SK-N-MC (cell line): ENCODE results near the gene LRRC61.
"Not testable (repeated sequence)": the region's sequence is repeated elsewhere in the genome, so short reads cannot be mapped to it uniquely, and the experiment has no call there.

Experiments used
- DNase-seq: peaks from one replicate; pipeline ENCODE4 v3.0.0-alpha.2; 2011; ENCODE audit warnings: low read depth, low spot score
- H3K27ac ChIP-seq: fragments of 200-600 bp; sonication (generic); 2 replicates; pipeline ENCODE4 v1.5.1; 2016; ENCODE audit warnings: mixed run types
- H3K36me3 ChIP-seq: fragments of 200-600 bp; sonication (generic); 2 replicates; pipeline ENCODE4 v1.6.1; 2017; ENCODE audit warnings: antibody characterized with exemption, low read length, mixed read lengths; ENCODE audit not compliant: insufficient read depth
- H3K4me3 ChIP-seq: fragments of 200-600 bp; sonication (generic); 2 replicates; pipeline ENCODE4 v1.5.1; 2016
- H3K9ac ChIP-seq: fragments of 200-600 bp; sonication (generic); 2 replicates; pipeline ENCODE4 v1.8.0; 2017; ENCODE audit warnings: mixed run types, mixed read lengths; ENCODE audit not compliant: insufficient read length
- H3K9me3 ChIP-seq: fragments of 200-600 bp; sonication (generic); 2 replicates; pipeline ENCODE4 v1.6.1; 2017; ENCODE audit warnings: low read depth, mild to moderate bottlenecking, antibody characterized with exemption, low read length, moderate library complexity, mixed read lengths
- EZH2 ChIP-seq: fragments of 200-600 bp; sonication (generic); IDR thresholded peaks from one replicate; pipeline ENCODE4 v1.6.1; 2017; ENCODE audit warnings: antibody characterized with exemption
- FOXP2 ChIP-seq: optimal IDR thresholded peaks from 2 replicates; pipeline ENCODE3; 2011; ENCODE audit warnings: mild to moderate bottlenecking, moderate library complexity; ENCODE audit not compliant: insufficient read depth; ENCODE audit errors: extremely low read length, control extremely low read depth
- POLR2AphosphoS5 ChIP-seq: IDR thresholded peaks from 2 replicates; pipeline ENCODE4 v1.6.1; 2012; ENCODE audit warnings: mild to moderate bottlenecking, low read depth, low read length, borderline replicate concordance

LRRC61 gene

DNA sequence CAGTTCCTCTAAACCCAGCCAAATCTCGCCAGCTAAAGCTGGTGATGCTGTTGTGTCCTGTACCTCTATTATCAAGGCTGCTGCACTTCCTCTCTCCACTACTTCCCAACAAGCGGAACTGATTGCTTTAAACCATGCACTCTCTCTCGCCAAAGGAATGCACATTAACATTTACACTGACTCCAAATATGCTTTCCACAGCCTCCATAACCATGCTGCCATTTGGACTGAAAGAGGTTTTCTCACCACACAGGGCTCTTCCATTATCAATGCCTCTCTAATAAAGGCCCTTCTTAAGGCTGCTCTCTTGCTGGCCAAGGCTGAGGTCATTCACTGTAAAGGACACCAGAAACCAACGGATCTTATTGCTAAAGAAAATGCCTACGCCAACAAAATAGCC lies 11.4 kb upstream of the LRRC61 start:
- no peak overlapping the region for H3K27ac ChIP-seq
- no peak overlapping the region for H3K9ac ChIP-seq
- no peaks in the 10 kb centered on the region for H3K9me3 ChIP-seq
- no peaks in the 10 kb centered on the region for H3K36me3 ChIP-seq
- TF ChIP-seq FOXP2: no peak
- no peak for TF ChIP-seq EZH2
- TF ChIP-seq POLR2AphosphoS5: no peak
- DNase-seq: no peak
- H3K4me3 ChIP-seq: no peak overlapping the region

DNA sequence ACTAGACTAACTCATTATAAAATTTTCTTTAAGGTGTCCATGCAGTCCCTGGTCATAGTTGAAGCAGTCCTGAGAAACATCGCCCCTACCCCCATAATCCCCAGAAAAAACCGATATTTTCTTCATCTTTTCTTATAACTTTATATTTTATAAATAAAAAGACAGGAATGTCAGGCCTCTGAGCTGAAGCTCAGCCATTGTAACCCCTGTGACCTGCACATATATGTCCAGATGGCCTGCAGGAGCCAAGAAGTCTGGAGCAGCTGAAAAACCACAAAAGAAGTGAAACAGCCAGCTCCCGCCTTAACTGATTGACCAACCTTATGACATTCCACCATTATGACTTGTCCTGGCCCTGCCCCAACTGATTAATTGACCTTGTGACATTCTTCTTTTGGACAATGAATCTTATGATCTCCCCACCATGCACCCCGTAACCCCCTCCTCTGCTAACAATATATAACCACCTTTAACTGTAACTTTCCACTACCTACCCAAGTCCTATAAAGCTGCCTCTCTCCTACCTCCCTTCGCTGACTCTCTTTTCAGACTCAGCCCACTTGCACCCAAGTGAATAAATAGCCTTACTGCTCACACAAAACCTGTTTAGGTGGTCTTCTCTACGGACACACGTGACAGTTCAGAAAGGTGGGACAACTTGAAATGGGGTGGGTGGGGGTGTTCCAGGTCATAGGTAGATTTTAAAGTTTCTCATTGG lies 10.3 kb upstream of the LRRC61 start:
- H3K27ac ChIP-seq, DNase-seq, H3K9ac ChIP-seq, H3K4me3 ChIP-seq, H3K9me3 ChIP-seq, H3K36me3 ChIP-seq: not testable (repeated sequence)

DNA sequence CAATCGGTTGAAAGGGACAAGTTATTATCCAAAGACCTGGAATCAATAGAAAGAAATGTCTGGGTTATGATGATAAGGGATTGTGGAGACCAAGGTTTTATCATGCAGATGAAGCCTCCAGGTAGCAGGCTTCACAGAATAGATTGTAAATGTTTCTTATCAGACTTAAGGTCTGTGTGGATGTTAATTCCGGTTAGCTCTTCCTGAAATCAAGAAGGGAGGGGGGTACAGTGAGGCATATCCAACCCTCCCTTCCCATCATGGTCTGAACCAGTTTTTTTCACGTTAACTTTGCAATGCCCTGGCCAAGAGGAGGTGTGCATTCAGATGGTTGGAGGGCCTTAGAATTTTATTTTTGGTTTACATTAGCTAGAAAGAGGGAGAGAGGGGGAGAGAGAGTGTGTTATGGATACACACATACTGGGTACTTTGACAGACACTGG lies 9.8 kb upstream of the LRRC61 start:
- TF ChIP-seq EZH2 (no peak), POLR2AphosphoS5 (no peak), FOXP2 (no peak)
- DNase-seq: no peak
- Histone ChIP-seq H3K9ac (no peak overlapping the region), H3K36me3 (no peaks in the 10 kb centered on the region), H3K27ac (no peak overlapping the region), H3K9me3 (no peaks in the 10 kb centered on the region), H3K4me3 (no peak overlapping the region)

DNA sequence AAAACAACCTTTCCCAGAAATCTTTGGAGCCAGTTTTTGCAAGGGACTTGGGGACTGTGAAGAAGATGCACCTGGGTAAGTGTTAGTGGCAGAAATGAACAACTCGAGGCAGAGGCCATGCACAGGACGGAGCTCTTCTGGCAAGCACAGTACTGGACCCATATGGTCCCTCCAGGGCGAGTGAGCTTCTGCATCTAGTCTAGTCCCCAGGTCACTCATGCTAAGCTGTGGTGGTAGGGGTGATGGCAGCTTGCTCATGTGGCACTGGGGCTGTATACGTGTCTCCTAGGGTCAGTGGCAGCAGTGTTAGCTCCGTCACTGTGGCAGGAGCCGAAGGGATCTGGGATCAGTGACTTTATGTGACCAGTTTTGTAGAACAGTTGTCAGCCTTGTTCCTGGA lies 9.3 kb upstream of the LRRC61 start:
- Histone ChIP-seq H3K9ac (no peak overlapping the region), H3K36me3 (no peaks in the 10 kb centered on the region), H3K9me3 (no peaks in the 10 kb centered on the region), H3K27ac (no peak overlapping the region), H3K4me3 (no peak overlapping the region)
- no peak for TF ChIP-seq EZH2
- TF ChIP-seq POLR2AphosphoS5: no peak
- no peak for TF ChIP-seq FOXP2
- no peak for DNase-seq

DNA sequence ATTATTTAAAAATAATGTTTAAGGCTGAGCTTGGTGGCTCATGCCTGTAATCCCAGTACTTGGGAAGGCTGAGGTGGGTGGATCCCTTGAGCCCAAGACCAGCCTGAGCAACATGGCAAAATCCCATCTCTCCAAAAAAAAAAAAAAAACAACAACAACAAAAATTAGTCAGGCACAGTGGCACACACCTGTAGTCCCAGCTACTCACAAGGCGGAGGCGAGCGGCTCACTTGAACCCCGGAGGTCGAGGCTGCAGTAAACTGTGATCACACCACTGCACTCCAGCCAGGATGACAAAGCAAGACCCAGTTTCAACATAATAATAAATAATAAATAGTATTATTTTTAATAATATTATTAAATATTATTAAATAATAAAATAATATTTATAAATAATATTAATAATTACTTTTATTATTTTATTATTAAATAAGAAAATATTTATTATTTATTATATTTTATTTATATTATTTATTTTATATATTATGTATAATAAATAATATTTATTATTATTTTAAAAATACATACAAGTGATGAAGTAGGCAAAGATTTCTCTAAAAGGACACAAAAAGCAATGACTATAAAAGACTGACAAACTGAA lies 8.4 kb upstream of the LRRC61 start:
- no peak for DNase-seq
- Histone ChIP-seq H3K9ac (no peak overlapping the region), H3K4me3 (no peak overlapping the region), H3K27ac (no peak overlapping the region), H3K9me3 (no peaks in the 10 kb centered on the region), H3K36me3 (no peaks in the 10 kb centered on the region)
- TF ChIP-seq EZH2: no peak
- no peak for TF ChIP-seq POLR2AphosphoS5
- no peak for TF ChIP-seq FOXP2

DNA sequence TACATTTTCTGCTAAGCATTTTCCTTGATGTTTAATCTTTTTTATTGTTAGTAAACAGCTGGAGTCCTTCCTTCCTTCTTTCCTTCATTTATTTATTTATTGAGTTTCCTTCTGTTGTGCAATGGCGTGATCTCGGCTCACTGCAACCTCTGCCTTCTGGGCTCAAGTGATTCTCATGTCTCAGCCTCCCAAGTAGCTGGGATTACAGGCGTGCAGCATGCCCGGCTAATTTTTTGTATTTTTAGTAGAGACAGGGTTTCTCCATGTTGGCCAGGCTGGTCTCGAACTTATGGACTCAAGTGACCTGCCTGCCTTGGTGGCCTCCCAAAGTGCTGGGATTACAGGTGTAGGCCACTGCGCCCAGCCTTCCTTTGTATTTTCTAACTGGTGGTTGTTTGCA lies 6.2 kb upstream of the LRRC61 start:
- H3K36me3 ChIP-seq, H3K9ac ChIP-seq, H3K4me3 ChIP-seq, H3K9me3 ChIP-seq, DNase-seq, H3K27ac ChIP-seq: not testable (repeated sequence)

DNA sequence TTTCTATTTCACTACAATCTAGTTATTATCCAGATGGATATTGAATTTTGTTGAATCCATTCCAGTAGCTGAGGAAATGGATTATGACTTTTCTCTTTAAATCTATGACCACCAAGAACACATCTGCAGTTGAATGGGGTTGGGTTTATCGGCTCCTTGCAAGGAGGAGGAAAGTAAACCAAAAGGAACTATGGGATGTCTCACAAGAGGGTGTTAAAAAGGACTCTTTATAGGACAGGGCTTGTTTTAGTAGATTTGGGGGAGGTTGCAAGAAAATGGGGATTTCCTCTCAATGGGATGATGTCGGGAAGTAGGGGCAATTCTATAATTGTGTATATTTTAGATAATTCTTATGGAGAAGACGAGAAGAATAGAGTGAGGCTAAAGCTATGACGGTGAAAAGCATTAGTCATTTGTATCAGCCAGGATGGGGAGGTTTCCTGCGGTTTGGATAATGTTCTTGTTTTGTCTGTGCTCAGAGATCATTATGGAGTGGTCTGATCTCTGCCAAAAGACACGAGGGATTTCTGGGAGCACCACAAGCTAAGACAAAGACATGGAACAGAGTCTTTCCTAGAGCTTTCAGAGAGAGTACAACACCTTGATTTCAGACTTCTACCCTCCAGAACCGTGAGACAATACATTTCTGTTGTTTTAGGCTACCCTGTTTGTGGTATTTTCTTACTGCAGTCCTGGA lies 5.3 kb upstream of the LRRC61 start:
- no peak for TF ChIP-seq FOXP2
- no peak for TF ChIP-seq POLR2AphosphoS5
- TF ChIP-seq EZH2: no peak
- Histone ChIP-seq H3K36me3 (no peaks in the 10 kb centered on the region), H3K4me3 (no peak overlapping the region), H3K27ac (no peak overlapping the region), H3K9me3 (no peaks in the 10 kb centered on the region), H3K9ac (no peak overlapping the region)
- no peak for DNase-seq

DNA sequence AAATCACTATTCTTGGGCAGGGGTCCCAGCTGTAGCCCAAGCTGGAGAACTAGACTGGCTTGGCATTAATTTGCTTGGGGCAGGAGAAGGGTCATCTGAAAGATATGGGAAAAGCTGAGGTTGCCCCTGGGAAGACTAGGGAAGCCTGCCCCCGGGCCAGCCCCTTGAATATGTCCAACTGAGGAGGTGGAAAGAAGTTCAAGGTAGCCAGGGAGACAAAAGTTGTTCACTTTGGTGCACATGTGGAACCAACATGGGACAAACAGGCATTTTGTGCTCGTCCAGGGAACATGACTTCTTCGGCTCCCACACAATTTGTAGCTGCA lies 1.4 kb upstream of the LRRC61 start:
- Histone ChIP-seq H3K27ac (no peak overlapping the region), H3K36me3 (peaks cover 19% of the 10 kb centered on the region), H3K9me3 (no peaks in the 10 kb centered on the region), H3K9ac (no peak overlapping the region), H3K4me3 (peak overlapping the region; percentile 89)
- no peak for DNase-seq
- TF ChIP-seq FOXP2 (no peak), EZH2 (no peak), POLR2AphosphoS5 (no peak)
